T-helper 9 cell (primary cell): ENCODE measurements around the gene RDH12.
"Not testable (repeated sequence)": the region's sequence is repeated elsewhere in the genome, so short reads cannot be mapped to it uniquely, and the experiment has no call there.

ENCODE experiments used
- DNase-seq: peaks from one replicate; pipeline ENCODE4 v3.0.0-alpha.2; 2020

Gene RDH12

GRCh38 chr14:67709346-67709745 is 7.7 kb downstream of the RDH12 start:
- DNase-seq = not testable (repeated sequence)

DNA sequence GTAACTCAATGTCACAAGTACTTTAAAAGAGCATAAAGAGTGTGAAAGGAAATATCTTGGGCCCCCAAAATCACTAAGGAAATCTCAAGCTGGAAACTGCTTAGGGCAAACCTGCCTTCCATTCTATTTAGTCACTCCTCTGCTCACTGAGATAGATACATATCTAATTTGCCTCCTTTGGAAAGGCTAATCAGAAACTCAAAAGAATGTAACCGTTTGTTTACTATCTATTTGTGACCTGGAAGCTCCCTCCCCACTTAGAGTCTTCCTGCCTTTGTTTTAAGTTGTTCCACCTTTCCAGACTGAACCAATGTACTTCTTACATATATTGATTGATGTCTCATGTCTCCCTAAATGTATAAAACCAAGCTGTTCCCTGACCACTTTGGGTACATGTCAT is 8.1 kb downstream of the RDH12 start:
- DNase-seq = not testable (repeated sequence)

- no peak for DNase-seq
These were observed 8.5 kb downstream of the RDH12 start for GRCh38 chr14:67710209-67710608.

DNA sequence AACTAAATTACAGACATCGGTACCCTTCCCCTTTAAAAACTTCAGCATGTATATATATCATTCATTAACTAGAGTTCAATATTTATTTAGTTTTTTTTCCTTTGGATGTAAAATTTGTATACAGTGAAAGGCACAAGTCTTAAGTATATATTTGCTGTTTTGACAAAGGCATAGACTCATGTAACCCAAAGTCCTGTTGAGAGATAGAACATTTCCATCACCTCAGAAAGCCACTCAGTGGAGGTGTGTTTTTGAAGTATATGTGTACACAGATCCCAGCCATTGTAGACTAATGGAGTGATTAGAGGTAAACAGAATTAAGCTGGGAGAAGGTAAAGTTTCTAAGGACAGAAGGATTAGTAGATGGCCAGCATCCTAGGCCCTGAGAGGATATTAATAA is 15.4 kb downstream of the RDH12 start:
- no peak for DNase-seq

DNA sequence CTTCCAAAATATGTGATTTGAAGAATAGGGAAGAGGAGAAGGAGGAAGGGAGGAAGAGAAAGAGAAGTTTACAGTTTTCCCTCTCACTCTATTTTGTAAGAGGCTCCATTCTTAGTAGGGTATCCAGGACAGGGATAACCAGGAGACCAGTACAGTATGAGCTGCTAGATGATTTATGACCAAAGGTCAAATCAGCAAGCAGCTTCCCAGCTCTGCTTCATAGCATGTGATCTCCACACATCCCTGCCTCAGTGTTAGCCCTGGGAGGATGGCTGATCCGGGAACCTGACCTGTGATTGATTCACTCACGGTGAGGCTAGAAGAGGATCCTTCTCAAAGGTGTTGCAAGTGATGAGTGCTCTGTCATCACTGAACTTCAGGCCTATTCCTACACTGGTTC is 16.6 kb downstream of the RDH12 start:
- DNase-seq = no peak

DNA sequence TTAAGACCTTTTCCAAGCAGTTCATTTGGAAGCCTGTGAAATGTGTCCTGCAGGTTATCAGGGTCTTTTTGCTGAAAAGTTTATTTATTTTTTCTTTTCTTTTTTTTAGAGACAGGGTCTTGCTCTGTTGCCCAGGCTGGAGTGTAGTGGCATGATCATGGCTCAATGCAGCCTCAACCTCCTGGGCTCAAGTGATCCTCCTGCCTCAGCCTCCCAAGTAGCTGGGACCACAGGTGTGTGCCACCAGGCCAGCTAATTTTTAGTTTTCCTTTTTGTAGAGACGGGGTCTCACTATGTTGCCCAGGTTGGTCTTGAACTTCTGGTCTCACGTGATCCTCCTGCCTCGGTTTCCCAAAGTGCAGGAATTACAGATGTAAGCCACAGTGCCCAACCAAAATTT is 17.7 kb downstream of the RDH12 start:
- DNase-seq = not testable (repeated sequence)

GRCh38 chr14:67719866-67720265 is 18.2 kb downstream of the RDH12 start:
- no peak for DNase-seq

GRCh38 chr14:67721875-67722274 is 20.2 kb downstream of the RDH12 start:
- no peak for DNase-seq

DNA sequence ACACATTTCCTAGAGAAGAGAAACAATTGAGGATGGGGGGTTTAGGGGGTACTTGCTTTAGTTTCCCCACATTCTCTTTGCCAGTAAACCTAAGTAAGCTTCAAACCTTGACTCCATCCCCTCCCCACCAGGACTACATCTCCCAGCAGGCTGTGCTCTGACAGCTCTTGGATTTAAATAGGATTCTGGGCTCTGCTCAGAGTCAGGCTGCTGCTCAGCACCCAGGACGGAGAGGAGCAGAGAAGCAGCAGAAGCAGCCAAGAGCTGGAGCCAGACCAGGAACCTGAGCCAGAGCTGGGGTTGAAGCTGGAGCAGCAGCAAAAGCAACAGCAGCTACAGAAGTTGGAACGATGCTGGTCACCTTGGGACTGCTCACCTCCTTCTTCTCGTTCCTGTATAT is 20.6 kb downstream of the RDH12 start:
- no peak for DNase-seq

- no peak for DNase-seq
These were observed 23.5 kb downstream of the RDH12 start for GRCh38 chr14:67725171-67725570.

- DNase-seq = no peak
These were observed 25.7 kb downstream of the RDH12 start for GRCh38 chr14:67727361-67727760.

GRCh38 chr14:67728258-67728657 is 26.6 kb downstream of the RDH12 start:
- DNase-seq = no peak

GRCh38 chr14:67729072-67729885 is 27.6 kb downstream of the RDH12 start:
- no peak for DNase-seq

GRCh38 chr14:67733616-67734015 is 31.9 kb downstream of the RDH12 start:
- no peak for DNase-seq

GRCh38 chr14:67734675-67735074 is 33.0 kb downstream of the RDH12 start:
- no peak for DNase-seq

GRCh38 chr14:67735336-67736147 is 33.9 kb downstream of the RDH12 start:
- DNase-seq = no peak

- DNase-seq = no peak
These were observed 35.1 kb downstream of the RDH12 start for GRCh38 chr14:67736771-67737170.

- DNase-seq = no peak
These were observed 37.2 kb downstream of the RDH12 start for GRCh38 chr14:67738740-67739504.

- DNase-seq = no peak
These were observed 42.4 kb downstream of the RDH12 start for GRCh38 chr14:67744046-67744445.

DNA sequence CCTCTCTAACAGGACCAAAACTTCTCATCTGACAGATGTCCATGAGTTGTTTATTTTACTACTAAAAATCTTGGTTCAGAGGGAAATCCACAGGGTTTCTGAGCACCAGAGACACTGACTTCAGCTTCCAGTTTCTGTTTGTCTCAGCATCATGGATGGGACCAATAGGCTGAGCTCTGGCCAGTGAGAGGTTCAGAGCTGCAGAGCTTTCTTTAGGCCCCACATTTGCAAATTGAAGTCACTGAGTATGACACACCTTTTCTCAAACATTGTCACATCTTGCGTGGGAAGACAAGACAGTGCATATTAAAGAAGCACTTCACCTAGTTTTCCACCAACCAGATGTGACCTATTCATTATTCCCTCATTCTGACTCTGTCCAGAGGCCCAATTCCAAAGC is 45.2 kb downstream of the RDH12 start:
- DNase-seq = no peak

GRCh38 chr14:67748312-67748711 is 46.6 kb downstream of the RDH12 start:
- no peak for DNase-seq

DNA sequence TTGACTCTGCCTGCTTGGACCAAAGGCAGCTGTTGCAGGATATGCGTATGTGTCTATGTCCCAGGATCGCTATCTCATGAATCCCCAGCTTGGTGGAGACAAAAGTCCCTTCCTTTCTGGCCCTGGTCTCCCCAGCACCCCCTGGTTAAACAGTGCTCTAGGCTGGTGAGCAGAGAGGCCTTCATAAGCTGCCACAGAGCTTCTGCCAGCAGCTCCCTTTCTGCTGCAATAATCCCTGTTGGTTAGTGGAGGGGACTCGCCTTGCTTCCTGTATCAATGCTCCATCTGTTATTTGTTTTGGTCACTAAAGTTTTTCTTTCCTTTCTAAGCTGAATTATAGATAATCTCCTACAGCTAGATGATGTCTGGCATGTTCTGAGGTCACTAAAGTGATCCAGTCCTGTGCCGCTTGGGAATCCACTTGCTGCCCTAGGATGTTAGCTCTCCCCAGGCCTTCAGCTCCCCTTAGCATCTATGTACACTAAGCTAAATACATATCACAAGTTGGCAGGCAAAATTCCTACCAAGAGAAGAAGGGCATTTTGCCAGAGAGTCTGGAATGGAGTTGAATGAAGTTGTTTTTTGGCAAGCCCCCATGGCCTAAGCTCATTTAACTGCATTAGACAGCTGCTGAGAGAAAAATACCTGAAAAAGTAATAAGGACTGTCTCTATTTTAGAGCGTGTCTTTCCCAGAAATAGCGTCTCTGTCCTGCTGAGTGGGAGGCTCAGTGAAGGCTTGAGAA is 47.8 kb downstream of the RDH12 start:
- DNase-seq = no peak

DNA sequence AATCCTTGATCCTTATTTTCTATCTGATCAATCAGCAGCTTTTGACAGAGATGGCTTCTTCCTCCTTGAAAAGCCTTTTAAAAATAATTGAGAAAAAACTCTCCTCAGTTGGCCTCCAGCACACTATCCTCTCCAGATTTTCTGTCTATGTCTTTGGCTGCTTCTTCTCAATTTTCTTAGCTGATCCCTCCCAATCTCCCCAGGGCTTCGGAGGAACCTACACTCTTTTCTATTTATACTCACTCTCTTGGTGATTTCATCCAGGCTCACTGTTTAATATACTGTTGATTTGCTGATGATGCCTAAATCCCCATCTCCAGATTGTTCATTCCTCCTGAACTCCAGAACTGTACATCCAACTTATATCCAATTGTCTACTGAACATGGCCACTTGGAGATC is 54.8 kb downstream of the RDH12 start:
- no peak for DNase-seq
